ENCODE measurements around the gene CLTC. TPM values are rescaled to one million over a fixed set of nuclear protein-coding genes. Genes with fewer than 3 reads are reported as not detected.
A peak's percentile ranks its signal among the peaks of the same experiment; 100 is the strongest.

CLTC gene
- total RNA-seq, 1 experiment from 2014 or later = 254 TPM

DNA sequence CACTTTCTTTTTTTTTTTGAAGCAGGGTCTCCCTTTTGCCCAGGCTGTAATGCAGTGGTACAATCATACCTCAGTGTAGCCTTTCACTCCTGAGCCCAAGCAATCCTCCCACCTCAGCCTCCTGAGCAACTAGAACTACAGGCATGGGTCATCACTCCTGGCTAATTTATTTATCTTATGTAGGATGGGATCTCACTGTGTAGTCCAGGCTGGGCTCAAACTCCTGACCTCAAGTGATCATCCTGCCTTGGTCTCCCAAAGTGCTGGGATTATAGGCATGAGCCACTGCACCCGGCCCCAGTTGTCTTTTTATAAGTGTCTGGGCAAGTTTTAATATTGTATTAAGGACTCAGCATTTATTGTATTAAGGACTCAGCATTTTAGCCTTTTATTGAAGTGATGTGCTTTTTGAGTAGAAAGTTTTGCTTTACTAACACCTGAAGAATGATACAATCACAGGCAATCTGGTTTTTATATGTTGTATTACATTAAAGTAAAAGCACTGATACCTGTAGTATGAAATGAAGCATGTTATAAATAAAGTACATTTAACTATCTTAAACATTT lies 110.7 kb downstream of the CLTC start:
- H3K18ac ChIP-seq (ENCODE audit: insufficient read length, low read depth, low read length) = no peak overlapping the region
- H4K8ac ChIP-seq (replicated peaks; ENCODE audit: insufficient read length, low read depth, low read length) = no peak overlapping the region
- H2BK12ac ChIP-seq (ENCODE audit: insufficient read length, low read depth, low read length) = no peak overlapping the region
- H3K4me3 Mint-ChIP-seq = no peak overlapping the region
- no peaks in the 10 kb centered on the region for H3K4me1 Mint-ChIP-seq
- WGBS (ENCODE audit: extremely low coverage, insufficient read length, low lambda C conversion rate) = no CpG with 5 or more reads among the region's 1 CpG
- H3K23ac ChIP-seq (ENCODE audit: insufficient read length, low read depth, low read length) = no peak overlapping the region
- no peaks in the 10 kb centered on the region for H3K9me3 Mint-ChIP-seq
- H2BK20ac ChIP-seq (ENCODE audit: low read depth, low read length, poor library complexity, severe bottlenecking) = no peak overlapping the region
- no peak overlapping the region for H3K56ac ChIP-seq (ENCODE audit: insufficient read length, low read depth, low read length)
- no peak overlapping the region for H2BK5ac ChIP-seq (ENCODE audit: insufficient read length, low read length)
- no peak overlapping the region for H3K4ac ChIP-seq (ENCODE audit: low read depth, low read length)
- no peaks in the 10 kb centered on the region for H3K23me2 ChIP-seq (ENCODE audit: insufficient read length, low read depth, low read length, poor library complexity, severe bottlenecking)
- no peak overlapping the region for H4K5ac ChIP-seq (ENCODE audit: insufficient read length, low read depth, low read length)
- no peak overlapping the region for H3K14ac ChIP-seq (ENCODE audit: insufficient read depth, low read length)
- peaks cover 0 to 6% (median 0%) of the 10 kb centered on the region in 3 experiments; a peak in 2 of 7 replicates for H3K36me3 Mint-ChIP-seq (ENCODE audit: insufficient read depth in 1 of 3, low read depth in 3 of 3)
- no peak overlapping the region for H3K9ac ChIP-seq (ENCODE audit: extremely low read depth, insufficient read length, low read length)
- no peak overlapping the region for H2BK120ac ChIP-seq (ENCODE audit: low read depth, low read length, poor library complexity, severe bottlenecking)
- peak overlapping the region in 1 of 3 experiments; percentile 72; a peak in 1 of 7 replicates for H3K27ac Mint-ChIP-seq
- H2AFZ ChIP-seq (ENCODE audit: low read length) = no peak overlapping the region
- no peaks in the 10 kb centered on the region for H3K27me3 Mint-ChIP-seq (ENCODE audit: low read depth)
- no peaks in the 10 kb centered on the region for H3K27me3 ChIP-seq (ENCODE audit: insufficient read depth, low read length)
- no peaks in the 10 kb centered on the region for H3K79me1 ChIP-seq (ENCODE audit: insufficient read depth, low read depth, low read length, poor library complexity, severe bottlenecking)
- no peaks in the 10 kb centered on the region for H3K9me3 ChIP-seq (ENCODE audit: control insufficient read depth, low read depth, low read length)
- H2BK15ac ChIP-seq (ENCODE audit: low read depth, low read length) = no peak overlapping the region
- no peaks in the 10 kb centered on the region for H3K79me2 ChIP-seq (ENCODE audit: insufficient read depth, low read length)
- H3K27ac ChIP-seq (ENCODE audit: insufficient read length, low read depth, low read length) = no peak overlapping the region
- H3K4me1 ChIP-seq (ENCODE audit: insufficient read depth, low read length) = no peaks in the 10 kb centered on the region
- no peak overlapping the region for H3T11ph ChIP-seq (ENCODE audit: low read length)
- DNase-seq = no peak
- H4K20me1 ChIP-seq (ENCODE audit: control insufficient read depth, insufficient read depth, insufficient read length) = no peaks in the 10 kb centered on the region
- TF ChIP-seq, protein P1, sequence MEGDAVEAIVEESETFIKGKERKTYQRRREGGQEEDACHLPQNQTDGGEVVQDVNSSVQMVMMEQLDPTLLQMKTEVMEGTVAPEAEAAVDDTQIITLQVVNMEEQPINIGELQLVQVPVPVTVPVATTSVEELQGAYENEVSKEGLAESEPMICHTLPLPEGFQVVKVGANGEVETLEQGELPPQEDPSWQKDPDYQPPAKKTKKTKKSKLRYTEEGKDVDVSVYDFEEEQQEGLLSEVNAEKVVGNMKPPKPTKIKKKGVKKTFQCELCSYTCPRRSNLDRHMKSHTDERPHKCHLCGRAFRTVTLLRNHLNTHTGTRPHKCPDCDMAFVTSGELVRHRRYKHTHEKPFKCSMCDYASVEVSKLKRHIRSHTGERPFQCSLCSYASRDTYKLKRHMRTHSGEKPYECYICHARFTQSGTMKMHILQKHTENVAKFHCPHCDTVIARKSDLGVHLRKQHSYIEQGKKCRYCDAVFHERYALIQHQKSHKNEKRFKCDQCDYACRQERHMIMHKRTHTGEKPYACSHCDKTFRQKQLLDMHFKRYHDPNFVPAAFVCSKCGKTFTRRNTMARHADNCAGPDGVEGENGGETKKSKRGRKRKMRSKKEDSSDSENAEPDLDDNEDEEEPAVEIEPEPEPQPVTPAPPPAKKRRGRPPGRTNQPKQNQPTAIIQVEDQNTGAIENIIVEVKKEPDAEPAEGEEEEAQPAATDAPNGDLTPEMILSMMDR (conservative IDR thresholded peaks at IDR 0.05) = no peak
- no peak overlapping the region for H4K91ac ChIP-seq (ENCODE audit: insufficient read length, low read depth, low read length)
- H2AK5ac ChIP-seq (ENCODE audit: insufficient read length, low read length) = no peak overlapping the region
- no peak overlapping the region for H3K4me2 ChIP-seq (ENCODE audit: insufficient read depth, insufficient read length, low read length)

Data from H9 (cell line).